Erythroblast (primary cell): ENCODE results near the gene TLR4.

ENCODE experiments used
- GATA1 ChIP-seq: IDR thresholded peaks from 2 replicates; pipeline ENCODE4 v1.6.1; 2011; ENCODE audit warnings: low read depth, mild to moderate bottlenecking, control low read depth, low read length, moderate library complexity
- POLR2A ChIP-seq: IDR thresholded peaks from 2 replicates; pipeline ENCODE4 v1.6.1; 2011; ENCODE audit warnings: mild to moderate bottlenecking, low read length

DNA sequence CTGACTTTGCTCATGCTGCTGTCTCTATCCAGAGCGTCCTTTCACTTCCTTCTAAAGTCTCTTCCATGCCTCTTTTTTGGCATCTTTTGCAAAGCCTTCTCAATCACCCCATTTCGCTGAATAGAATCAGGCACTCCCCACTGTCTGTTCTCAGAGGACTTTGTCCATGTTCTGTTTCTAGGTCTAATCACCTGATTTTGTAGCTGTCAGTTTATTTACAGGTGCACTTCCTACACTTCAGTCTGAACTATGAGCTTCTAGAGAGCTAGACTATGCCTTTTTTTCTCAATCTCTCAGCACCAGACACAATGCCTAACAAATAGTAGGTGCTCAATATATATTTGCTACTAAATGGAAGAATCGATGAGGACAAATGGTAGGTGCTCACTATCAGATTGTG, 29.9 kb downstream of the TLR4 start:
- TF ChIP-seq POLR2A: no peak
- TF ChIP-seq GATA1: no peak
